Activated naive CD4-positive, alpha-beta T cell treated with anti-CD3 and anti-CD28 coated beads for 36 hours (primary cell): ENCODE data around the gene MTFMT. TPM values are rescaled to one million over a fixed set of nuclear protein-coding genes. Genes with fewer than 3 reads are reported as not detected.

Experiments
- CTCF ChIA-PET: fragments of 350-600 bp; sonication (Branson Sonifier 250); formaldehyde crosslinking; loops from one replicate; lab custom pipeline; 2021; ENCODE audit warnings: antibody characterized with exemption; lab: Charles Lee
- DNase-seq: peaks from one replicate; pipeline ENCODE4 v3.0.0-alpha.2; 2020
- H3K27ac Mint-ChIP-seq: one replicate; pipeline ENCODE4 v1.8.0; 2021; ENCODE audit warnings: mild to moderate bottlenecking, mixed read lengths
- H3K27me3 Mint-ChIP-seq: one replicate; pipeline ENCODE4 v1.8.0; 2021; ENCODE audit warnings: low read depth, mixed read lengths
- H3K36me3 Mint-ChIP-seq: one replicate; pipeline ENCODE4 v1.8.0; 2021; ENCODE audit warnings: low read depth, mixed read lengths
- H3K4me1 Mint-ChIP-seq: one replicate; pipeline ENCODE4 v1.8.0; 2021; ENCODE audit warnings: low read depth, mixed read lengths
- H3K4me3 Mint-ChIP-seq: one replicate; pipeline ENCODE4 v1.8.0; 2021; ENCODE audit warnings: mild to moderate bottlenecking, moderate library complexity, mixed read lengths
- H3K9me3 Mint-ChIP-seq: one replicate; pipeline ENCODE4 v1.8.0; 2021; ENCODE audit warnings: mixed read lengths
- intact Hi-C: fragments of 100-400 bp; cut with micrococcal nuclease; formaldehyde crosslinking; loops from one replicate; pipeline ENCODE4 v1.15.1; 2023
- total RNA-seq, 2 experiments: library from RNA; stranded (reverse); gene quantifications; one replicate each; pipeline ENCODE4 v1.2.3, GENCODE V29; 2021

The MTFMT gene
- total RNA-seq, 2 experiments from 2014 or later: 15.1 to 17.1 TPM

DNA sequence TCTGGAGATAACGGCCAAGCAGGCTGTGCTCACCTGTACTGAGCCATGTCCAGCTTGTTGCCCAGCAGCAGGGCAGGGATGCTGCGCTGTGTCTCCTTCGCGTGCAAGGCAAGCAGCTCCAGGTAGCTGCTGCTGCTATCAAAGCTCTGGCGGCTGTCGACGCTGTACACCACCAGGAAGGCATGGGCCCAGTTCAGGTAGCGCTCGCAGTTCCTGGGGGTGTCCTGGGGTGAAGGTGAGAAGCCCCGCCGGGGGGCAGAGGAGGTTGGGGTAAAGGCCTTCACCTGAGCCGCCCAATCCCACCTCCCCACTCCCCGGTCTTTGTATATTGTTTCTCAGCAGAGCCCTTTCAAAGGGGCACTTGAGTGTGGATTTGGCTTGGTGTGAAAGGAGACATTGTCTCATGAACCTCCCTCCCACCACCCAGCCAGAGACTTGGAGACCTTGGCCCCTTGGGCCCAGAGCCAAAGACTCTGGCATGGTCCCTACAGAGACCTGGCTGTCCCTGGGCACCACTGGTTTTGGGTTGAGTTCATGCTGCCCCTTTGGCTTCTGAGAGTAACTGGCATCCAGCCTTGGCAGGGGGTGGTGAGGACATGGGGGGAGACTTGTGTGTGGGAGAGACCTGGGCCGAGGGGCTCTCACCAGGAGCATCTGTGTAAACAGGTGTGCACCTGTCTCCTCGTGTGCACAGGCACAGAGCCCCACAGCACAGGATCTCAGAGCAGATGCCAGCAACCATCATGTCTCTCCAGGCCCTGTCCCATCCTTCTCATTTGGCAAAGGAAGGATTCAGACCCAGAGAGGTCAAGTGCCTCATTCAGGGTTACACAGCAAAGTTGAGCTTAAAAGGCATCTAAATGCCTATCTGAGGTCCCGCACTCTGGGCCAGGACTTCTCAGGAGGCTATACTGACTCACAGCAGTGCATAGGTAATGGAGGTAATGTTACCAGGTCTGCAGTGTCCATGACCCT is 29.2 kb upstream of the MTFMT start:
- Mint-ChIP-seq H3K9me3 (no peaks in the 10 kb centered on the region), H3K4me1 (no peaks in the 10 kb centered on the region), H3K27ac (no peak overlapping the region), H3K27me3 (no peaks in the 10 kb centered on the region), H3K4me3 (no peak overlapping the region), H3K36me3 (no peaks in the 10 kb centered on the region)
- CTCF ChIA-PET: no interaction called here
- DNase-seq: no peak
- intact Hi-C loops: no loop called here

- Mint-ChIP-seq H3K9me3 (no peaks in the 10 kb centered on the region), H3K27ac (no peak overlapping the region), H3K36me3 (no peaks in the 10 kb centered on the region), H3K4me1 (no peaks in the 10 kb centered on the region), H3K27me3 (no peaks in the 10 kb centered on the region), H3K4me3 (no peak overlapping the region)
- intact Hi-C loops: no loop called here
- CTCF ChIA-PET: no interaction called here
- DNase-seq: no peak
These were observed 28.1 kb upstream of the MTFMT start for GRCh38 chr15:65057549-65057940.

DNA sequence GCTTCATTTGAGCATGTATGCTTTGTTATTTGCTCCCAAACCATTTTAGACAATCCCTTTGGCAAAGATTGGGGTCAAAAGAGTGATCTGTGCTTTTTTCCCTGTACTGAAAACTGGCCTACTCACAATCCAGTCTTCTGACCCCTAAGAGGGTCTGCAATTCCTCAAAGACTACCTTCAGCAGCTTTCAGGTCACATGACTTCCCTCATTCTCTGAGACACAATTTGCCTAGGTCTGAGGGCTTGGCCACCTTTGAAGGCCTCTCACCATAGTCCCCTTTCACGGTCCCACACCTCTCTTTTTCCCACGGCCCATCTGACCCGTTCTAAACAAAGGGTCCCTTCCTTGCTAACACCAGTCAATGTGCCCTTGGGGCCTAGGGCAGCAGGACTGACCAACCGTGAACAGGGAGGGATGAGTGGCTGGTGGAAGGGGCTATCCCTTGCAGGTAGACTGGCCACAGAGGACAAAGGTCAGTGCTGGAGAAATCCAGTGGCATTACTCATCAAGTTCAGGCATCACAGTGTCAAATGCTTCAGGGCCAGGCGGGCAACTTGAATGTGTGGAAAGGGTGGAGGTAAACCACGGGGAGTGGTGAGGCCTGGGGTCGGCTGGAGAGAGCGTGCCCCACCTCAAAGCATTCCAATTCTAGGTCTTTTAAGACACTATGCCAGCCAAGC is 27.6 kb upstream of the MTFMT start:
- no peak for DNase-seq
- Mint-ChIP-seq H3K27ac (no peak overlapping the region), H3K4me3 (no peak overlapping the region), H3K36me3 (no peaks in the 10 kb centered on the region), H3K9me3 (no peaks in the 10 kb centered on the region), H3K4me1 (no peaks in the 10 kb centered on the region), H3K27me3 (no peaks in the 10 kb centered on the region)
- CTCF ChIA-PET: interaction anchor here (0.6 to 2.1 kb wide), 5 partner anchors 12 to 248 kb away, joined by 4 to 8 read pairs (median 5); partner anchors contain the start of gene SLC51B
- intact Hi-C loops: no loop called here

DNA sequence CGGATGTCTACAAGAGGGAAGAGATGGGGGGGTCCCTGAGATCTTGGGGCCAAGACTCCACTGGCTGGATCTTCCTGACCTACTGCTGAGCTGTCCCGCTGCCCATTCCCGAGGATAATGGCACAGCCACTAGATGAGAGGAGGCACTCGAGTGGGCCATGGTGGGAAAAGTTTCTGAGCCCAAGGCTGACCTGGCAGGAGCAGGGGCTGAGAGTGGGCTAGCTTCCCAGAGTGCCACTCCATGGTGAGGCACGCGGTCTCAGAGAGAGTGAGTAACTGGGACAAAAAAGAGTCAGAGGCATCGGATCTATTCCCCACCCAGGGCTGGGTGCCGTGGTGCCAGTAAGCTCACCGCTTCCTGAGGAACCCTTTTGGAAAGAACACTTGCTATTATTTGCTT is 26.7 kb upstream of the MTFMT start:
- H3K4me3 Mint-ChIP-seq: no peak overlapping the region
- H3K4me1 Mint-ChIP-seq: no peaks in the 10 kb centered on the region
- intact Hi-C loops: no loop called here
- H3K27me3 Mint-ChIP-seq: no peaks in the 10 kb centered on the region
- H3K36me3 Mint-ChIP-seq: no peaks in the 10 kb centered on the region
- DNase-seq: no peak
- CTCF ChIA-PET: interaction anchor here (0.6 to 2.6 kb wide), 9 partner anchors 8 to 249 kb away, joined by 3 to 13 read pairs (median 5); partner anchors contain the start of gene SLC51B
- no peak overlapping the region for H3K27ac Mint-ChIP-seq
- no peaks in the 10 kb centered on the region for H3K9me3 Mint-ChIP-seq

DNA sequence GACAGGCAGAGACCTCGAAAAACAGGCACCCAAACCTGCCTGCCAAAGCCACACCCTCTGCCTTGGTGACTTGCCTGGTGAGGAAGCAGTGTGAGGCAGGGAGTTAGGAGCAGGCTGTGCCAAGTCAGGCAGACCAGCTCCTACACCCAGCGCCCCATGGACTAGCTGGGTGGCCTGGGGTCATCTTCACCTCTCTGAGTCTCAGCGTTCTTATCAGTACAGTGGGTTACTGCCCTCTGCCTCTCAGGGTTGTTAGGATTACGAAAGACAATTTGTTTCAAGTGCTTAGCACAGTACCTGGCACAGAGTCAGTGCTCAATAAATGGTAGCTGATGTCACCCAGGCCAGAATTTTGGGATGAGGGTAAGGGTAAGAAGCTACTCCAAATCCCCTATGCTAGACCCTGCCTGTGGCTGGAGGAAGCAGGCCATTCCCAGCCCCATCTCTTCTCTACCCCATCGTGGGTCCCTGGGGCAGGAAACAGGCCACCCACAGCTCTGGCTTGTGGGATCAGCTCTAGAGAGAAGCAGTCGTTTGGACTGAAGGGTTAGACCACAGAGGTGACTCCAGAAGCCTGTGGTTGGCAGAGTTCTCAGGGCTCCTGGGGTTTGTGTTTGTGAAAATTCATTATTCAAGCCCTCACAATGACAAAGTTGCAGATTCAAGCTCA is 25.9 kb upstream of the MTFMT start:
- peaks cover under 1% of the 10 kb centered on the region for H3K4me1 Mint-ChIP-seq
- CTCF ChIA-PET: interaction anchor here (0.6 to 2.6 kb wide), 11 partner anchors 9 to 245 kb away, joined by 3 to 13 read pairs (median 5); partner anchors contain the start of gene SLC51B
- H3K9me3 Mint-ChIP-seq: no peaks in the 10 kb centered on the region
- H3K27ac Mint-ChIP-seq: no peak overlapping the region
- no peak overlapping the region for H3K4me3 Mint-ChIP-seq
- intact Hi-C loops: no loop called here
- no peak for DNase-seq
- no peaks in the 10 kb centered on the region for H3K36me3 Mint-ChIP-seq
- no peaks in the 10 kb centered on the region for H3K27me3 Mint-ChIP-seq

DNA sequence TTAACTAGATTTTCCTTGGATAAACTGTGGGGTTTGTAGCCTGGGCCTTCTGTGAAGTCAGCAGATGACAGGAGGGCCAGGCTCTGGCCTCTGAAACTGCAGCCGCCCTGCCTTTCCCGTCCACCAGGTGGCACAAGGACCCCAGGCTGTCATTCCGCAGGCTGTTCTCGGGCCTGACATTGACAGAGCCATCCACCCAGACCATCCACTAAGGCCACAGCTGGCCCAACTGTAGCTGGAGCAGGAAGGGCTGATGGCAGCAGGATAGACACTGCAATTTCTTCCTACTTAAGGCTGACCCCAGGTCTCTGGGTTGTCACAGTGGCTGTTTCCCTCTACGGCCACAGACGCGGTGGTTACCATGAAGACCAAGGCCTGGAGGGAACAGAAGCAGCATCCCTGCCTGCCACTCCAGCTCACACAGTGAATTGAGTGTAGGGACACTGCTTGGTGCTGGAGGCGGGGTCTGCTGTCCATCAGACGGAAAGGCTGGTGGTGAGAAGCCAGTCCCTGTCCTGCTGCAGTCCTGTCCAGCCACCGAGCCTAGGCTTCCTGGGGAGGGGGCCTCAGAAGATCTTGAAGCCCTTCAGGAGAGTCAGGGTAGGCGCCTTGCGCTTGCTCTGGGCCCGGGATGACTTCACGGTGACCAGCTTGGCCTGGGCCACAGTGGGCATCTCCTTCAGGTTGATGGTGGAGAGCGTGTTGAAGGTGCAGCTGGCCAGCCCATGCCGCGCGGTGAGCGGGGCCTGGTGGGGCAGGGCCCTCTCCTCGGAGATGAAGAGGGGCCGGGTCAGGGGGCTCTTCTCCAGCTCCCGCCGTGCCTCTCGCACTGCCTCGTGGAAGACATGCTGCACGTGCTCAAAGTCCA is 25.1 kb upstream of the MTFMT start:
- DNase-seq: peak; percentile 71
- Mint-ChIP-seq H3K4me3 (no peak overlapping the region), H3K27ac (no peak overlapping the region), H3K9me3 (no peaks in the 10 kb centered on the region), H3K27me3 (no peaks in the 10 kb centered on the region), H3K4me1 (peaks cover 8% of the 10 kb centered on the region), H3K36me3 (no peaks in the 10 kb centered on the region)
- CTCF ChIA-PET: interaction anchor here (0.6 to 2.6 kb wide), 9 partner anchors 13 to 245 kb away, joined by 3 to 13 read pairs (median 5); no protein-coding TSS in a partner anchor
- intact Hi-C loops: loop anchor here (1.0 kb wide), 3 partner anchors 24 to 243 kb away; no protein-coding TSS in a partner anchor

DNA sequence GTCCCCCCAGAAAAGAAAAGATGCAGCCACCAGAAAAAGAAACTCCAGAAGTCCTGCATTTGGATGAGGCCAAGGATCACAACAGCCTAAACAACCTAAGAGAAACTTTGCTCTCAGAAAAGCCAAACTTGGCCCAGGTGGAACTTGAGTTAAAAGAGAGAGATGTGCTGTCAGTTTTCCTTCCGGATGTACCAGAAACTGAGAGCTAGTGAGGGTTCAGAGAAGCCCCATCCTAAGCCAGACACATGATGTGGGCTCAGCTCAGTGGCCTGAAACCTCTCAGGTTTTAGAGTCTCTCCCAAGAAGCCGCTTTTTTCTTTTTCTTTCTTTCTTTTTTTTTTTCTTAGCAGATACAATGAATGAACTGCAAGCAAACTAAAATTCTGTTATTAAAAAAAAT is 23.5 kb upstream of the MTFMT start:
- H3K9me3 Mint-ChIP-seq: no peaks in the 10 kb centered on the region

DNA sequence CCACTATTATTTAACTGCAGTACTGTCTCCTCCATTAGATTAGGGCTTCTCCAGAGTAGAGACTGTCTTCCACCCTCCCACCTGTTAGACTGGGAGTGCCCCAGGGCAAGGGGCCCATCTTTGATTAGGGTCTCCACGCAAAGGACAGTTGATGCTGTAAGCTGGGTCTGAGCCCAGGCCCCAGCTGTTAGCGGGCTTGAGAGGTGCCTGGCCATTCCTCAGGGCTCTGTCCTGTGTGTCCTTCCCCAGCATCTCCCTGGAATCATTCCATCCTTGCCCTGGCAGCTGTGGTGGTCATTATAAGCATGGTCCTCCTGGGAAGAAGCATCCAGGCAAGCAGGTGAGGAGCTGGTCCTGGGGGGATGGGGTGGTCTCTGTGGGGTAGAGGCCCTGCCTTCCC is 21.8 kb upstream of the MTFMT start:
- Mint-ChIP-seq H3K36me3 (no peaks in the 10 kb centered on the region), H3K4me1 (peaks cover 13% of the 10 kb centered on the region), H3K4me3 (no peak overlapping the region), H3K27me3 (no peaks in the 10 kb centered on the region), H3K9me3 (no peaks in the 10 kb centered on the region), H3K27ac (no peak overlapping the region)
- DNase-seq: no peak
- intact Hi-C loops: no loop called here
- CTCF ChIA-PET: interaction anchor here (0.7 to 3.5 kb wide), 3 partner anchors 35 to 229 kb away, joined by 3 to 10 read pairs (median 3); no protein-coding TSS in a partner anchor

More for the DNA sequence above, 23.5 kb upstream of the MTFMT start:
- intact Hi-C loops: no loop called here
- H3K27me3 Mint-ChIP-seq: no peaks in the 10 kb centered on the region
- CTCF ChIA-PET: interaction anchor here (0.6 to 3.5 kb wide), 9 partner anchors 11 to 459 kb away, joined by 3 to 10 read pairs (median 3); no protein-coding TSS in a partner anchor
- H3K27ac Mint-ChIP-seq: no peak overlapping the region
- H3K4me1 Mint-ChIP-seq: peaks cover 13% of the 10 kb centered on the region
- DNase-seq: no peak
- no peak overlapping the region for H3K4me3 Mint-ChIP-seq
- H3K36me3 Mint-ChIP-seq: no peaks in the 10 kb centered on the region

DNA sequence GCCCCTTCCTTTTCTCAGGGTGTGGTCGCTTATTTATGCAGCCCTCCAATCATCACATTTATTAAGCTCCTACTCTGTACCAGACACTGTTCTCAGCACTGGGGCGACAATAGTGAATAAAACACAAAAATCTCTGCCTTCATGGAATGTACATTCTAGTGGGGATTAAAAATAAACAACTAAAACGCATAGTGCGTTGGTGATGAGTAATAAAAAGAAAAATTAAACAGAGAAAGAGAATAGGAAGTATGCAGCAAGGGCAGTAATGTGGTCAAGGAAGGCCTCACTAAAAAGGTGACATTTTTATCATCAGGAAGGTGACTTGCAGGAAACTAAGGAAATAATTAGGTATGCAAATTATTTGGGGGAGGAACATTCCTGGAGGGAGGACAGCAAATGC is 20.8 kb upstream of the MTFMT start:
- DNase-seq: no peak
- Mint-ChIP-seq H3K4me3 (no peak overlapping the region), H3K27ac (no peak overlapping the region), H3K36me3 (no peaks in the 10 kb centered on the region), H3K9me3 (no peaks in the 10 kb centered on the region), H3K27me3 (no peaks in the 10 kb centered on the region), H3K4me1 (peaks cover 13% of the 10 kb centered on the region)
- CTCF ChIA-PET: interaction anchor here (3.5 kb wide), 1 partner anchor 51 kb away, joined by 10 read pairs; no protein-coding TSS in a partner anchor
- intact Hi-C loops: no loop called here

DNA sequence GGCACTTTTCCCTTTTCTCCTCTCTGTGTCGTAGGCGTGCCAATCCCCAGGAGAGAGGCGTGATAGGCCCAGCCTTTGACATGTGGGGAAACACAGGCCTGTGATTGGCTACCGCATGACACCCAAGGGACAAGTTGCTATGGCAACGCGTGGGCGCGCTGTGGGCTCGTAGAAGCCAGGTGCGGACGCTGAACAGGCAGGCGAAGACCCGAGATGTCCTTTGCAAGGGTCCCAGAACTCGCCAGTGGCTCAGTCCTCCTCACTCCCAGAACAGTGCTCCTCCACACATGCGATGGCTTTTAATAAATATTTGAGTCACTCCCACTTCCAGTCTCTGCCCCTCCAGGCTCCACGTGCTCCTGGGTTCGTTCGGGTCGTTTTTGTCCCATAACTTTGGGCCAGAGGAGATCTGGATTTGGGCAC is 20.0 kb upstream of the MTFMT start:
- CTCF ChIA-PET: interaction anchor here (0.7 to 0.9 kb wide), 2 partner anchors 10 to 24 kb away, joined by 3 read pairs; no protein-coding TSS in a partner anchor
- no peaks in the 10 kb centered on the region for H3K9me3 Mint-ChIP-seq

GRCh38 chr15:65048241-65048640 is 18.8 kb upstream of the MTFMT start:
- CTCF ChIA-PET: interaction anchor here (1.1 kb wide), 1 partner anchor 14 kb away, joined by 6 read pairs; no protein-coding TSS in a partner anchor
- Mint-ChIP-seq H3K9me3 (no peaks in the 10 kb centered on the region), H3K27ac (no peak overlapping the region), H3K36me3 (no peaks in the 10 kb centered on the region), H3K4me1 (peaks cover 16% of the 10 kb centered on the region), H3K27me3 (no peaks in the 10 kb centered on the region), H3K4me3 (no peak overlapping the region)
- intact Hi-C loops: no loop called here
- no peak for DNase-seq

More for the DNA sequence above, 20.0 kb upstream of the MTFMT start:
- peaks cover 13% of the 10 kb centered on the region for H3K4me1 Mint-ChIP-seq
- intact Hi-C loops: no loop called here
- H3K27ac Mint-ChIP-seq: no peak overlapping the region
- H3K36me3 Mint-ChIP-seq: no peaks in the 10 kb centered on the region
- peak; percentile 88 for DNase-seq
- H3K27me3 Mint-ChIP-seq: no peaks in the 10 kb centered on the region
- peak overlapping the region; percentile 54 for H3K4me3 Mint-ChIP-seq
